Activated CD4-positive, CD25-positive, alpha-beta regulatory T cell (primary cell): ENCODE results near the gene HDAC7.
A peak's percentile ranks its signal among the peaks of the same experiment; 100 is the strongest.
"Not testable (repeated sequence)": the region's sequence is repeated elsewhere in the genome, so short reads cannot be mapped to it uniquely, and the experiment has no call there.

Experiments
- DNase-seq, 4 experiments: peaks; one replicate each; lab custom pipeline; 2025; lab: John Stamatoyannopoulos, UW

The HDAC7 gene

GRCh38 chr12:47812797-47813510, 6.7 kb downstream of the HDAC7 start:
- peak; percentile 89 to 93 (median 90) for DNase-seq

GRCh38 chr12:47811581-47812484, 7.9 kb downstream of the HDAC7 start:
- DNase-seq: no peak

- DNase-seq: no peak
Observed at GRCh38 chr12:47811072-47811396, 8.7 kb downstream of the HDAC7 start.

GRCh38 chr12:47809518-47809917, 10.2 kb downstream of the HDAC7 start:
- not testable (repeated sequence) for DNase-seq

- peak in 2 of 4 experiments; percentile 14 to 29 for DNase-seq
Observed at GRCh38 chr12:47808574-47809365, 10.9 kb downstream of the HDAC7 start.

- peak; percentile 32 to 71 (median 60) for DNase-seq
Observed at GRCh38 chr12:47808050-47808449, 11.7 kb downstream of the HDAC7 start.

GRCh38 chr12:47807338-47807737, 12.4 kb downstream of the HDAC7 start:
- DNase-seq: no peak

GRCh38 chr12:47805417-47805816, 14.3 kb downstream of the HDAC7 start:
- DNase-seq: no peak

GRCh38 chr12:47804171-47804570, 15.5 kb downstream of the HDAC7 start:
- DNase-seq: no peak

GRCh38 chr12:47803191-47803875, 16.4 kb downstream of the HDAC7 start:
- DNase-seq: no peak

- no peak for DNase-seq
Observed at GRCh38 chr12:47802312-47802711, 17.4 kb downstream of the HDAC7 start.

- DNase-seq: no peak
Observed at GRCh38 chr12:47801904-47802246, 17.8 kb downstream of the HDAC7 start.

GRCh38 chr12:47801170-47801903, 18.4 kb downstream of the HDAC7 start:
- no peak for DNase-seq

GRCh38 chr12:47800582-47800981, 19.1 kb downstream of the HDAC7 start:
- no peak for DNase-seq

GRCh38 chr12:47799357-47799955, 20.2 kb downstream of the HDAC7 start:
- no peak for DNase-seq

- no peak for DNase-seq
Observed at GRCh38 chr12:47798382-47798948, 21.2 kb downstream of the HDAC7 start.

- DNase-seq: peak in 1 of 4 experiments; percentile 20
Observed at GRCh38 chr12:47797441-47797840, 22.3 kb downstream of the HDAC7 start.

- DNase-seq: no peak
Observed at GRCh38 chr12:47795814-47796411, 23.8 kb downstream of the HDAC7 start.

- DNase-seq: no peak
Observed at GRCh38 chr12:47795121-47795813, 24.4 kb downstream of the HDAC7 start.
